Activated CD8-positive, alpha-beta memory T cell treated with anti-CD3 and anti-CD28 coated beads, Interleukin-2, amount 50 U/mL, for 1 hour (primary cell): ENCODE data around the gene CEP112.

Experiments
- DNase-seq: peaks from one replicate; pipeline ENCODE4 v3.0.0-alpha.2; 2020; ENCODE audit errors: extremely low read depth

CEP112 gene

GRCh38 chr17:65994679-65995078 lies 197.3 kb downstream of the CEP112 start:
- no peak for DNase-seq

DNA sequence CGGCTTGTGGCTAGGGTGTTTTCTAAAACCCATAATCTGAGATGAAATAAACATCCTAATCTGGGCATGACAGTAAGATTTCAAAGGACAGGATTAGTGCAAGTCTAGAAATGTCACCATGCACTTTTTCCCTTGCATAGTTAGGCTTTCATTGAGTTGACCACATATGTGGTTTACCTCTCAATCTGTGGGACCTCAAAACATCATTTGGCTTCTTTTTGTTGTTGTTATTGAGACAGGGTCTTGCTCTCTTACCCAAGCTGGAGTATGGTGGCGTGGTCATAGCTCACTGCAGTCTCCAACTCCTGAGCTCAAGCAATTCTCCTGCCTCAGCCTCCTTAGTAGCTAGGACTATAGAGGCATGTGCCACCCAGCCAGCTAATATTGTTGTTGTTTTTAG lies 197.8 kb downstream of the CEP112 start:
- DNase-seq: no peak

DNA sequence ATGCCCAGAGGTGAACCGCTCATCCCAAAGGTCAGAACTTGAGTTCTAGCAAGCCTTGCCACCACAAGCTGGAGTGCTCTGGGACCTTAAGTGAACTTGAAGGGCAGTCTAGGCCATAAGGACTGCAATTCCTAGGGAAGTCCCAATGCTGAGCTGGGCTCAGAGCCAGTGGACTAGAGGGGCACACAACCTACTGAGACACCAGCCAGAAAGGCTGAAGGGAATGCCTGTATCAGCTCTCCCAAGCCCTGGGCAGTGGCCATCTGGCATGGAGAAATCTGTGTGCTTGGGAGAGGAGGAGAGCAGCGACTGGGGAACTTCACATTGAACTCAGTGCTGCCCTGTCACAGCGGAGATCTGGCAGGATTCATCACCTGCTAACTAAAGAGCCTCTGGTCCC lies 201.3 kb downstream of the CEP112 start:
- DNase-seq: no peak

- no peak for DNase-seq
These were observed 203.5 kb downstream of the CEP112 start for GRCh38 chr17:65988451-65988850.

DNA sequence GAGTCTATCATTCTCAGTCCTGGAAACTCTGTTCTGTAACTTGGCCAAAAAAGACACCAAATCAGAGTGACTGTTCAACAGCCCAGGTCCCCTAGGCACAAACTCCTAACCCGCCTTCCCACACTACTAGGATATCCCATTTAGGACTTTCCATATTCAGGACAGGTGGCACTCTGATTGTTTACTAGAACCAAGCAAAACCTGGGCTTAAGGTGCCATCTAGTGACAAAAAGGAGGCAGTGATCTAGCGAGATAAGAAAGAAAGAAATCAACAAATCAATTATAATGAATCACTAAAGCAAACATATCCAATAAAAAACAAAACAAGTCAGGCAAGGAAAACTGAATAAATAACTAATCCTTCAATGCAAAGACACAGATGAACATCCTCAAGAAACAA lies 203.9 kb downstream of the CEP112 start:
- DNase-seq: no peak

DNA sequence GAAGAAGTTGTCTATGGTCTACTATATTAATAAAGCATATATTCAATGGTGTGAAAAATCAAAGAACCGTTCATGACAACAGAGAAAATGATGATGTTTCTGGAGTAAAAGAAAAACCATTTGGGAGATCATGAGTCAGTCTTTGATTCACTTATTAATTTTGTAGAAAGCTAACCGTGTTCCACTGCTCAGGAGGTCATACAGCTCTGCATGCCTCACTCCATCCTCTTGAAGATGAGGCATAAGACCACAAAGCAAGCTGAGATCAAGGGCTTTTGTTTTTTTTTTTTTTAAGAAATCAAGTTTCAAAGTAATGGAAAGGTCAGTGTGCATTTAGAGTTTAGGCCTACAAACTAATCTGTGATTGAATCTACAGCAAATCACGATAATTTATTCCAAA lies 206.4 kb downstream of the CEP112 start:
- no peak for DNase-seq

- no peak for DNase-seq
These were observed 207.6 kb downstream of the CEP112 start for GRCh38 chr17:65984299-65984698.

- no peak for DNase-seq
These were observed 213.1 kb downstream of the CEP112 start for GRCh38 chr17:65978871-65979270.

DNA sequence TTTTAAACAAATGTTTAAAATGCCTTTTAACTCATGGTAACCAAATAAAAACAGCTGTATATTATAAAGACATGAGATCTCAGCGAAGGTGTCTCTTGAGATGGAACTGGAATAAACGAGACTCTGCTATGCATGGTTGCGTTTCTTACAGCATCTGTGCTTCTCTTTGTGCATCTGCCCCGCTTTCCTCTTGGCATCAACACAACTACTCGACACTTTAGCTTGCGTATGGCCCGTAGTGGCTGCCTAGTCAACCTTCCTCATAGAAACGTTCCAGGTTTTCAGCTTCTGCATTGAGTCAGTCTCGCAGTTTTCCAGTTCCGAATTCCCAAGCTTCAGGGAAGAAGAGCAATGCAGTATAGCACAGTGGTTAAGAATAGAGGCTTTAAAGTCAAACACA lies 214.9 kb downstream of the CEP112 start:
- no peak for DNase-seq

GRCh38 chr17:65975878-65976277 lies 216.1 kb downstream of the CEP112 start:
- no peak for DNase-seq

DNA sequence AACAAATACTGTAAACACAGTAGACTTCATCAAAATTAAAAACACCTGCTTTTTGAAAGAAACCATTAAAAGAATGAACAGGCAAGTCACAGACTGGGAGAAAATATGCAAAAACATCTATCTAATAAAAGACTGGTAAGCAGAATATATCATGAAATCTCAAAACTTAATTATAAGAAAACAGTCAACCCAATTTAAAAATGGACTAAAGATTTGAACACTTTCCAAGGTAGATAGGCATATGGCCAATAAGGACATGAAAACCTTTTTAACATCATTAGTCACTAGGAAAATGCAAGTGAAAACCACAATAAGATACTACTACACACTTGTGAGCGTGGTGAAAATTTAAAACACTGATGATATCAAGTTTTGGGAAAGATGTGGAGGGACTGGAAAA lies 218.7 kb downstream of the CEP112 start:
- DNase-seq: no peak

DNA sequence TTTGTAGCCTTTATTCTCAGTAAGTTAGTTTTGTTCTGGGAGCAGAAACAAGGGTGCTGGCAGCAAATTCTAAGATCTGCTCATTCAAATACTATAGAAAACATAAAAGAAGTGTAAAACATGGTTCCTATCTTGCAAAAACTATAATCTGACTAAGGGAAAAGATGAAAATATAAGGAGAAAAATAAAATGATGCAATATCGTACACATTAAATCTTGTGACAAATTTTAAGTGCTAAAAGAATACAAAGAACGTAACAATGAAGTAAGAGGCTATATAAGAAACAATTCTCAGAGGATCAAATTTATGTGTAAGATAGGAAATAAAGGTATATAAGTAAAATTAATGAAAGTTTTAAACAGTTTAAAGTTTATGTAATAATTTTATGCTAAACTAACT lies 224.6 kb downstream of the CEP112 start:
- no peak for DNase-seq

DNA sequence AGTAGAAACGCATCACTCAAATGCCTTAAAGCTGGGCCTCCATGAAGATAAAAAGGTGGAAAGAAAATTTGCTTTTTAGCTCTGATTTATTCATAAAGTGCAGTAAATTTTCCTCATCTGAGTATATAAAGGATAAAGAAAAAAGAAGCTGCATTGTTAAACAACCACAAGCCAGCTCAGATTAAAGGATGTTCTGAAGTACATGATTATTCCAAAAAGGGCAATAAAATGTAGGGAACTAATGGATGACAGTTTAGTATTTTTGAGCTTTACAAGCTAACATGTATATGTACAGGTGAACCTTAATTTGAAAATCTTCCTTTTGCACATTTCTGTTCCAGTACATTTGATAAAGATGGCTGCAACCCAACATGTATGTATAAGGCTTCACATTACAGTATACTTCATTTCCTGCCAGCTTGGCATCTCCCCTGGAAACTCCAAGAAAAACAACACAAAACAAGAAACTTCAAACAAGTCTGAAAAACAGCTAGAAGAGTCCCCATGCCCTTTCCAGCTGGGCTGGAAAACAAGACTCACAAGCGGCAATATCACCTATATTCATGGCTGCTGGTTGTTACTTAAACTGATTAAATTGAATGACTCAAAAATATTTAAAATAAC lies 225.7 kb downstream of the CEP112 start:
- DNase-seq: no peak

- no peak for DNase-seq
These were observed 228.8 kb downstream of the CEP112 start for GRCh38 chr17:65963179-65963578.

DNA sequence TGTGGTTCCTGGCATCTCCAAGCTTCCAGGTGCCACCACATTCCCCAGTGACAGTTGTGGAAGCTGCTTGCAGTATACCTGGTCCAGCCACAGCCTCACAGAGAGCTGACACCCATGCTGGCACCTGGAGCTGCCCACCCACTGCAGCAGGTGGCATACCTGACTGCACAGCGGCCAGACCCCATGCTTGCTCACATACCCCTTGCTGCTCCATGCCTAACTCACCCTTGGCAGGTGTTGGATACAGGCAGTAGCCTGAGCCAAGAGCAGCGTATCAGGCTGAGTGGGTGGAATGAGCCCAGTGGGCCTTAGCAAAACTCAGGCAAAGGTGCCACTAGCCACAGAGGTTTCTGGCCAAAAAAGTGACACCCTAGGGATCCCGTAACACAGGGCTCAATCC lies 232.3 kb downstream of the CEP112 start:
- DNase-seq: no peak

DNA sequence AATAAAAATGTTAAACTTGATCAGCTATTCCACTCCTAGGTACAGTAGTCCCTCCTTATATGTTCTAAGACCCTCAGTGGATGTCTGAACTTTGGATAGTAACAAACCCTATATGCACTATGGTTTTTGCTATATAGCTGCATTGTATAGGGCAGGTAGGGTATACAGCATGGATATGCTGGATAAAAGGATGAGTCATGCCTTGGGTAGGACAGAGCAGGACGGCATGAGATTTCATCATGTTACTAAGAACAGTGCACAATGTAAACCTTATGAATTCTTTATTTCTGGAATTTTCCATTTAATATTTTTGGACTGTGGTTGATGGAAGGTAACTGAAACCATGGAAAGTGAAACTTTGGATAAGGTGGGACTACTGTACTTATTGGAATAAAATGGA lies 235.1 kb downstream of the CEP112 start:
- DNase-seq: no peak

- no peak for DNase-seq
These were observed 237.8 kb downstream of the CEP112 start for GRCh38 chr17:65954148-65954449.

- DNase-seq: no peak
These were observed 238.4 kb downstream of the CEP112 start for GRCh38 chr17:65953316-65954147.

GRCh38 chr17:65952586-65952985 lies 239.3 kb downstream of the CEP112 start:
- no peak for DNase-seq

DNA sequence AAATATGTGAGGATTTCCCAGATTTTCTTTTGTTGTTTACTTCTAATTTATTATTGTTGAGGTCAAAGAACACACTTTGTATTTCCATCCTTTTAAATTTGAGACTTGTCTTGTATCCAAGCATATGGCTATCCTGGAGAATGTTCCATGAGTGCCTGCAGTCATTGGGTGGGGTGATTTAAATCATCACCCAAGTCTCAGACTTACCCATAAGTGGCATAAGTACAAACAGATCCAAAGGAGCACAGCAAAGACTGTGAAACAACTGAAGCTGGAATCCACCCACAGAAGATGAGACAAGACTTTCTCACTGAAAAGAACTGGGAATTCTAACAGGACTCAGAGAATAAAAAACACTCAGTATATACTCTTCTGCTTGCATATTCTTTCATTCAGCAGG lies 239.9 kb downstream of the CEP112 start:
- DNase-seq: no peak

- DNase-seq: no peak
These were observed 244.1 kb downstream of the CEP112 start for GRCh38 chr17:65947831-65948230.

GRCh38 chr17:65942592-65942991 lies 249.3 kb downstream of the CEP112 start:
- DNase-seq: no peak

DNA sequence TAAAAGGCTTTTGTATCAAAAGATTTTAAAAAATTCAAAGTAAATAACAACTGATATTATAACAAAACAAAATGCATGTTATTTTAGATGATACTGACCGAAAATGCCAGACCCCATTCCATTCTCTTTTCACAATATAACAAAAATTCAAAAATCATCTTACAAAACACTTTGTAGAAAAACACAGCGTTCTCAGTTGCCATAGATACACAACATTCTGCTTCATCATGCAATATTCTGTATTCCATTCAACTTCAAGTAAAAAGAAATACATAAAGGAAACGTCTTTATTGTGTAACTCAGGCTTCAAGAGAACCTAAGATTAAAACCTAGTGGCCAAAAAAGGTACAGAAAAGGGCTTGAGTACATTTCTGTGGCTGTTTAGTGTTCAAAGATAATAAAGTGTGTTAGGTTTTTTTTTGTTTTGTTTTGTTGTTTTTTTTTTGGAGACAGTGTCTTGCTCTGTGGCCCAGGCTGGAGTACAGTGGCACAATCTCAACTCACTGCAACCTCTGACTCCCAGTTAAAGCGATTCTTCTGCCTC lies 250.5 kb downstream of the CEP112 start:
- DNase-seq: no peak

DNA sequence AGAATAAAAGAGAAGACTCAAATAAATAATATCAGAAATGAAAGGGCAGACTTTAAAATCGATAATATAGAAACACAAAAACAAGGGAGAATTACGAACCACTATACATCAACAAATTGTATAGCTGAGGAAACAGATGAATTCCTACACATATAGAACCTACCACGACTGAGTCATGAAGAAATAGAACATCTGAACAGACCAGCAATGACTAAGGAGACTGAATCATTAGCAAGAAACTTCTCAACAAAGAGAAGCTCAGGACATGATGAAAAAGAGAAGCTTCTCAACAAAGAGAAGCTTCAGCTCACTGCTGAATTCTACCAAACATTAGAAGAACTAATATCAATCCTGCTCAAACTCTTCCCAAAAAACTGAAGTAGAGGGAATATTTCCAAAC lies 255.9 kb downstream of the CEP112 start:
- no peak for DNase-seq
